Measurements from ENCODE around the gene RTEL1.
"Not testable (repeated sequence)": the region's sequence is repeated elsewhere in the genome, so short reads cannot be mapped to it uniquely, and the experiment has no call there.

RTEL1 gene

DNA sequence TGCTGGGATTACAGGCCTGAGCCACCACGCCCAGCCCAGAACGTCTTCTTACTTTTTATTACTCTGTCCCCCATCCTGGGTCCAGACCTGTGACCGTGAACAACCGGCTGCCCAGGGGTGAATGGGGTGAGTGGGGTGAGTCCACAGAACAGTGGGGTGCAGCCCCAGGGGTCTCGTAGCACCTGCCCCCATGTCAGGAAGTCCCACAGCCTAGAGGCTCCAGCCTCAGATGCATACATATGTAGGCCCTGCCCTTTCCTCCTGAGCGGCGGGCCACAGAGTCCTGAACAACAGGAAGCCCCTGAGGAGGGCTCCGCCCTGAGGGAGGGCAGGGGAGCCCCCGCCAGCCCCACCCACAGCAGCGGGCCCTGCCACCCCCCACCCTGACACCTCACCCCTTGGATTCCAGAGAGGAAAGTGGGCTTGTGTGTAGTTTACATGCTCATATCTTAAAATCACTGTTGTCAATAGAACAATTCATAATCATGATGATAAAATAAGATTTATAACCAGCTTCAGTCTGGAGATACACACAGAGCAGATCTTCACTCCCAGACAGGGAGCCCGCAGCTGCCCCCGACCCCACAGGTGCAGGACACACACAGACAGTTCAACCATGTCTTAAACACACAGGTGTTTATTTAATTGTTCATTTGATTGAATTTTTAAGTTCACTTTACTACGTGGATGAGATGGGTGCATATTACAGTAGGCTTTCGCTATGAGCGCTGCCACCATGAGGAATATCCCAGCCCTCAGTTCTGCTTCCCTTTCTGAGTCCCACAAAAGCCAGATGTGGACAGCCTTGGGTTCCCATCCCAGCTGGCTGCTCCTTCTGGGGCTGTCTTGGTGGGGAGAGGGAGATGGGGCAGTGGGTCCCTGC is 18.8 kb upstream of the RTEL1 start:
- no peak for TF ChIP-seq CTCF (IDR thresholded peaks at IDR 0.05; ENCODE audit: control insufficient read depth, insufficient read depth, low read depth, low read length, missing control alignments)
- no peak overlapping the region for H3K4me3 ChIP-seq (ENCODE audit: control insufficient read depth, low read depth, low read length)
- no peak for DNase-seq (ENCODE audit: low read depth)

DNA sequence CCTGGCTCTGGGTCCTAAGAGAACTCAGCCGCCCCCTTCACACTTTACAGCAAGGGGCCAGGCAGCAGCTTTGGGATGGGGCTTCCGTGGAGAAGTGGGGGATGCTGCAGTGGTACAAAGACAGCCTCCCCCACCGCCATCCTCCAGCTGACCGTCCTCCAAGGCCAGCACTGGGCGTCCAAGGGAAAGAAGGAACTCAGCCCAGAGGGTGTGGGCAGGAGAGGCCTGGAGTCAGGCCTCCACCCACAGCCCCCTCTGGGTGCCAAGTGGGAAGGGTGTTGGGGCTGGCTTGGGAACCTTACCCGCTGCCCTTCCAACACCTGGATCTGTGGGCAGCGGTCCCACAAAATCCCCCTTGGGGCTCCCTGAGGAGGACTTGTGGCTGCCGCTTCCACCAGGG is 18.0 kb upstream of the RTEL1 start:
- H3K4me3 ChIP-seq (ENCODE audit: control insufficient read depth, low read depth, low read length) = no peak overlapping the region

DNA sequence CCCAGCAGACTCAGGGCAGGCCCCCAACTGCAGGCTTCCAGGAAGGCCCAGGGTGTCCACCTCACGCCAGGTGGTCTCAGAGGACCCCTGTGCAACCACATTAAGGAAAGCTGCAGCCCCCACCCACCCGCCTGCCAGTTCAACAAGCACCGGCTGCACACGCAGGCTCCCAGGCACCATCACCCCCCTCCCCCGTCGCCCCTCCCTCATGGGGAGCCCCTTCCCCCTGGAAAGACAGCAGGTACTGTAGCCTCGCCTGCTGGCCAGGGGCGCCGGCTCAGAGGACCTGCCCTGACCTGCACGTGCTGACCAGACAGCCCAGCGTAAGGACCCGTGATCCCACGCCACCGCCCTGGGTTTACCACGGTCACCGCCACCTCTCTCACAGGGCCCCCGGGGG is 17.4 kb upstream of the RTEL1 start:
- H3K4me3 ChIP-seq (ENCODE audit: control insufficient read depth, low read depth, low read length); DNase-seq (ENCODE audit: low read depth): not testable (repeated sequence)

More for the DNA sequence above, 18.0 kb upstream of the RTEL1 start:
- DNase-seq (ENCODE audit: low read depth) = no peak
- TF ChIP-seq CTCF (IDR thresholded peaks at IDR 0.05; ENCODE audit: control insufficient read depth, insufficient read depth, low read depth, low read length, missing control alignments) = no peak

GRCh38 chr20:63641146-63641791 is 16.8 kb upstream of the RTEL1 start:
- DNase-seq (ENCODE audit: low read depth) = no peak
- no peak for TF ChIP-seq CTCF (IDR thresholded peaks at IDR 0.05; ENCODE audit: control insufficient read depth, insufficient read depth, low read depth, low read length, missing control alignments)
- H3K4me3 ChIP-seq (ENCODE audit: control insufficient read depth, low read depth, low read length) = no peak overlapping the region

DNA sequence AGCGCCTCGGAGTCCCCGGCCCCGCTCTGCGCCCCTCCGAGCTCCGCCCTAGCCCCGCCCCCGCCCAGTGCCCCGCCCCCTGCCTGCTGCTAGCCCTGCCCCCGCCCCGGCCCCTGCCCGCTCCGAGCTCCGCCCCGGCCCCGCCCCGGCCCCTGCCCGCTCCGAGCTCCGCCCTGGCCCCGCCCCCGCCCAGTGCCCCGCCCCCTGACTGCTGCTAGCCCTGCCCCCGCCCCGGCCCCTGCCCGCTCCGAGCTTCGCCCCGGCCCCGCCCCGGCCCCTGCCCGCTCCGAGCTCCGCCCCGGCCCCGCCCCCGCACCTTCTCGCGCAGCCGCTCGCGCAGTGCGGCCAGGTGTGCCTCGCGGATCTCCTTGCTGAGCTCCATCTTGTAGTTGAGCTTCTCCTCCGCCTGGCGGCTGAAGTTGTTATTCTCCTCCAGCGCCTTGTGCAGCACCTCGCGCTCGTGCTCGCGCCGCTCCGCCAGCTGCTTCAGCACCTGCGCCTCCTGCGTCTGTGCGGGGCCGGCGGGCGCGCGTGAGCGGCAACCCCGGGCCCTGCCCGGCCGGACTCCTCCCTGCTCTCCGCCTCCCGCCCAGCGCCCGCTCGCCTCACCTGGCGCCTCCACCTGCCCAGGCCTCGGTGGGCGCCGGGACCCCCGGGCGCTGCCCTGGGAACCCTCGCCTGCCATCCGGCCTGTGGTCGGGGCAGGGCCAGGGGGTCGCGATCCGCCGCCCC is 16.2 kb upstream of the RTEL1 start:
- peak; percentile 19 for TF ChIP-seq CTCF (IDR thresholded peaks at IDR 0.05; ENCODE audit: control insufficient read depth, insufficient read depth, low read depth, low read length, missing control alignments)
- no peak for DNase-seq (ENCODE audit: low read depth)

DNA sequence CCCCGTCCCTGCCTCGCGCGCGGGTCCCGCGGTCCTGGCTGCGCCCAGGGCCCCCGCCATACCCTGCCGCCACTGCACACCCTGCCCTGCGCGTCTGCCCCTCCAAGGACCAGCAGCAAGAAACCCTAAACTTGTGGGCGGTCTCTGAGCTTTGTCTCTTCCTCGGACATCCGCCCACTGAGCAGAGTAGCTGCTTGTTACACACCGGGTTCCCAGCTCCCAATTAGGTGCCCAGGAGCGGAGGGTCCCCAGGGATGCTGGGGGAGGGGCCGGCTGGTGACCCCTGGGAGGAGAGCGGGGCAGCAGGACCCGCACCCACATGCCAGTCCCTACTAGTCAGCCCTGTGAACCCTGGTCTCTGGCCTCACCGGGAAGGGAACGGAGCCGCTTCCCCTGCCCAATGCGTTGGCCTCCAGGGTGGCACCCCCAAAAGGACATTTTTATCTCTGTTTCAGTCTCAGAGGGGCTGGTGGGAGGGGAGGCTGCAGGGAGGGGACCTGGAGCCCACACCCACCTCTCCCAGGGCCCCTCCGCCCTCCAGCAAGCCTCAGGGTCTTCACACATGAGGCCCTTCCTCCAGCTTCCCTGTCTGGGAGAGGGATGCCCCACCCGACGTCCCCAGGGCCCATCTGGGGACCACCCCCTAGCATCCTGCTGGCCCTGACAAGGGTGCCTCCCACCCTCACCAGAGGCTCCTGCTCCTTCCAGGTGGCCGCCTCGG is 15.4 kb upstream of the RTEL1 start:
- no peak for DNase-seq (ENCODE audit: low read depth)
- no peak for TF ChIP-seq CTCF (IDR thresholded peaks at IDR 0.05; ENCODE audit: control insufficient read depth, insufficient read depth, low read depth, low read length, missing control alignments)
- no peak overlapping the region for H3K4me3 ChIP-seq (ENCODE audit: control insufficient read depth, low read depth, low read length)

More for the DNA sequence above, 16.2 kb upstream of the RTEL1 start:
- H3K4me3 ChIP-seq (ENCODE audit: control insufficient read depth, low read depth, low read length) = peak overlapping the region; percentile 21
